SK-N-SH treated with all-trans-retinoic acid at 6 μM for 48 hours (cell line): ENCODE results near the gene EDAR.

Source experiments
- ATAC-seq: fragments of 200-7000 bp; cut with Tn5 transposase; 3 replicates; pipeline ENCODE4 v1.9.1; 2020; ENCODE audit warnings: mild to moderate bottlenecking, moderate library complexity
- ARNTL ChIP-seq: fragments of 450-650 bp; formaldehyde crosslinking; IDR thresholded peaks from 2 replicates; pipeline ENCODE4 v1.5.0; 2020; ENCODE audit warnings: low read depth, mild to moderate bottlenecking, moderate library complexity, borderline replicate concordance
- BACH2 ChIP-seq: fragments of 250-450 bp; sonication (Bioruptor Pico); IDR thresholded peaks from 2 replicates; pipeline ENCODE4 v1.9.0; 2021; ENCODE audit warnings: mild to moderate bottlenecking, borderline replicate concordance
- CSDC2 ChIP-seq: fragments of 250-450 bp; sonication (Bioruptor Pico); IDR thresholded peaks from 2 replicates; pipeline ENCODE4 v1.5.0; 2020; ENCODE audit warnings: mild to moderate bottlenecking, moderate library complexity
- ESRRG ChIP-seq: fragments of 250-450 bp; sonication (Bioruptor Pico); IDR thresholded peaks from 2 replicates; pipeline ENCODE4 v1.6.1; 2021; ENCODE audit warnings: mild to moderate bottlenecking
- GLIS3 ChIP-seq: fragments of 250-450 bp; sonication (Bioruptor Pico); IDR thresholded peaks from 2 replicates; pipeline ENCODE4 v1.5.0; 2020; ENCODE audit warnings: mild to moderate bottlenecking, moderate library complexity
- ISL1 ChIP-seq: fragments of 250-450 bp; sonication (Bioruptor Pico); IDR thresholded peaks from 2 replicates; pipeline ENCODE4 v2.1.2; 2022; ENCODE audit warnings: mild to moderate bottlenecking, moderate library complexity
- OSR1 ChIP-seq: fragments of 250-450 bp; sonication (Bioruptor Pico); IDR thresholded peaks from 2 replicates; pipeline ENCODE4 v1.8.0; 2022; ENCODE audit warnings: moderate library complexity, mild to moderate bottlenecking, inconsistent platforms
- PPARA ChIP-seq: fragments of 250-450 bp; sonication (Bioruptor Pico); IDR thresholded peaks from 2 replicates; pipeline ENCODE4 v1.5.0; 2020; ENCODE audit warnings: mild to moderate bottlenecking, borderline replicate concordance
- RARB ChIP-seq: fragments of 250-450 bp; sonication (Bioruptor Pico); IDR thresholded peaks from 2 replicates; pipeline ENCODE4 v1.8.0; 2021; ENCODE audit warnings: mild to moderate bottlenecking, moderate library complexity
- TCF4 ChIP-seq: fragments of 250-450 bp; sonication (Bioruptor Pico); IDR thresholded peaks from 2 replicates; pipeline ENCODE4 v1.8.0; 2021; ENCODE audit warnings: mild to moderate bottlenecking, moderate library complexity, borderline replicate concordance
- TOX ChIP-seq: fragments of 250-450 bp; sonication (Bioruptor Pico); IDR thresholded peaks from 2 replicates; pipeline ENCODE4 v1.8.0; 2021; ENCODE audit warnings: mild to moderate bottlenecking, moderate library complexity, borderline replicate concordance
- ZC3H10 ChIP-seq: fragments of 250-450 bp; sonication (Bioruptor Pico); IDR thresholded peaks from 2 replicates; pipeline ENCODE4 v1.5.1; 2021; ENCODE audit warnings: mild to moderate bottlenecking, moderate library complexity
- ZFP3 ChIP-seq: fragments of 250-450 bp; sonication (Bioruptor Pico); IDR thresholded peaks from 2 replicates; pipeline ENCODE4 v1.5.0; 2020; ENCODE audit warnings: mild to moderate bottlenecking, moderate library complexity
- ZNF565 ChIP-seq: fragments of 450-650 bp; formaldehyde crosslinking; conservative IDR thresholded peaks from 2 replicates; pipeline ENCODE4 v1.5.0; 2020; ENCODE audit warnings: low read depth, mild to moderate bottlenecking, moderate library complexity
- ZNF70 ChIP-seq: fragments of 450-650 bp; formaldehyde crosslinking; IDR thresholded peaks from 2 replicates; pipeline ENCODE4 v1.5.0; 2020; ENCODE audit warnings: mild to moderate bottlenecking, moderate library complexity
- ZNF8 ChIP-seq: fragments of 450-650 bp; formaldehyde crosslinking; IDR thresholded peaks from 2 replicates; pipeline ENCODE4 v1.5.0; 2020; ENCODE audit warnings: mild to moderate bottlenecking, moderate library complexity
- TF ChIP-seq, protein P1 (sequence below): fragments of 250-450 bp; sonication (Bioruptor Pico); IDR thresholded peaks from 2 replicates; pipeline ENCODE4 v1.8.0; 2021; ENCODE audit warnings: low read depth, mild to moderate bottlenecking, moderate library complexity, borderline replicate concordance
- TF ChIP-seq, protein P2 (sequence below): fragments of 250-450 bp; sonication (Bioruptor Pico); IDR thresholded peaks from 2 replicates; pipeline ENCODE4 v1.8.0; 2020; ENCODE audit warnings: mild to moderate bottlenecking, moderate library complexity, borderline replicate concordance
- TF ChIP-seq, protein P3 (sequence below): fragments of 250-450 bp; sonication (Bioruptor Pico); IDR thresholded peaks from 2 replicates; pipeline ENCODE4 v1.5.1; 2020; ENCODE audit warnings: low read depth, mild to moderate bottlenecking, moderate library complexity
- TF ChIP-seq, protein P4 (sequence below): fragments of 250-450 bp; sonication (Bioruptor Pico); IDR thresholded peaks from 2 replicates; pipeline ENCODE4 v1.5.0; 2020; ENCODE audit warnings: mild to moderate bottlenecking, moderate library complexity
- TF ChIP-seq, protein P5 (sequence below): fragments of 250-450 bp; sonication (Bioruptor Pico); IDR thresholded peaks from 2 replicates; pipeline ENCODE4 v1.5.1; 2021; ENCODE audit warnings: mild to moderate bottlenecking, moderate library complexity

The EDAR gene

DNA sequence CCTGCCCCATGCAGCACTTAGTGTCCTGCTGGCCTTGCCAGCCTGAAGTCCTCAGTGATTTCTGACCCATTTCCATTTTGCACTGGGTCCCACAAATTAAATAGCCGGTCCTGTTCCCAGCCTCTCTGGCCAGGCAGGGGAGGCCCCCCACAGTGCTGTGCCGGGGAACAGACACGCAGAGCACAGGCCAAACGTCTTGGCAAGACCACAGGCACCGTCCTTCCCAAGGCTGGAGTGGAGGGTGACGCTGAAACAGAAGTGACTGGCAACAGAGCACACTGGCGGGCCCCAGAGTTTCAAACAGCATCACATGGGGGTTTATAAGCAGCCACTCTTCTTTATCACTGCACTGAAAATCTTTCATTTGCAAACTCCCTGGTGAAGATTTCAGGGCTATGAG is 52.2 kb downstream of the EDAR start:
- no peak for ATAC-seq
- TF ChIP-seq ISL1 (CRISPR knock-in tag), result no peak
- no peak for TF ChIP-seq ZNF8
- TF ChIP-seq TOX, result no peak
- no peak for TF ChIP-seq ARNTL (CRISPR knock-in tag)
- TF ChIP-seq GLIS3, result no peak
- no peak for TF ChIP-seq TCF4 (CRISPR knock-in tag)
- TF ChIP-seq CSDC2 (CRISPR knock-in tag), result no peak
- no peak for TF ChIP-seq ZC3H10
- TF ChIP-seq BACH2 (CRISPR knock-in tag), result no peak
- no peak for TF ChIP-seq ESRRG (CRISPR knock-in tag)
- TF ChIP-seq, protein P1, sequence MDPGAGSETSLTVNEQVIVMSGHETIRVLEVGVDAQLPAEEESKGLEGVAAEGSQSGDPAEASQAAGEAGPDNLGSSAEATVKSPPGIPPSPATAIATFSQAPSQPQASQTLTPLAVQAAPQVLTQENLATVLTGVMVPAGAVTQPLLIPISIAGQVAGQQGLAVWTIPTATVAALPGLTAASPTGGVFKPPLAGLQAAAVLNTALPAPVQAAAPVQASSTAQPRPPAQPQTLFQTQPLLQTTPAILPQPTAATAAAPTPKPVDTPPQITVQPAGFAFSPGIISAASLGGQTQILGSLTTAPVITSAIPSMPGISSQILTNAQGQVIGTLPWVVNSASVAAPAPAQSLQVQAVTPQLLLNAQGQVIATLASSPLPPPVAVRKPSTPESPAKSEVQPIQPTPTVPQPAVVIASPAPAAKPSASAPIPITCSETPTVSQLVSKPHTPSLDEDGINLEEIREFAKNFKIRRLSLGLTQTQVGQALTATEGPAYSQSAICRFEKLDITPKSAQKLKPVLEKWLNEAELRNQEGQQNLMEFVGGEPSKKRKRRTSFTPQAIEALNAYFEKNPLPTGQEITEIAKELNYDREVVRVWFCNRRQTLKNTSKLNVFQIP (CRISPR knock-in tag), result no peak
- TF ChIP-seq, protein P2, sequence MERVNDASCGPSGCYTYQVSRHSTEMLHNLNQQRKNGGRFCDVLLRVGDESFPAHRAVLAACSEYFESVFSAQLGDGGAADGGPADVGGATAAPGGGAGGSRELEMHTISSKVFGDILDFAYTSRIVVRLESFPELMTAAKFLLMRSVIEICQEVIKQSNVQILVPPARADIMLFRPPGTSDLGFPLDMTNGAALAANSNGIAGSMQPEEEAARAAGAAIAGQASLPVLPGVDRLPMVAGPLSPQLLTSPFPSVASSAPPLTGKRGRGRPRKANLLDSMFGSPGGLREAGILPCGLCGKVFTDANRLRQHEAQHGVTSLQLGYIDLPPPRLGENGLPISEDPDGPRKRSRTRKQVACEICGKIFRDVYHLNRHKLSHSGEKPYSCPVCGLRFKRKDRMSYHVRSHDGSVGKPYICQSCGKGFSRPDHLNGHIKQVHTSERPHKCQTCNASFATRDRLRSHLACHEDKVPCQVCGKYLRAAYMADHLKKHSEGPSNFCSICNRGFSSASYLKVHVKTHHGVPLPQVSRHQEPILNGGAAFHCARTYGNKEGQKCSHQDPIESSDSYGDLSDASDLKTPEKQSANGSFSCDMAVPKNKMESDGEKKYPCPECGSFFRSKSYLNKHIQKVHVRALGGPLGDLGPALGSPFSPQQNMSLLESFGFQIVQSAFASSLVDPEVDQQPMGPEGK (CRISPR knock-in tag), result no peak
- TF ChIP-seq ZNF70 (CRISPR knock-in tag), result no peak
- TF ChIP-seq, protein P3, sequence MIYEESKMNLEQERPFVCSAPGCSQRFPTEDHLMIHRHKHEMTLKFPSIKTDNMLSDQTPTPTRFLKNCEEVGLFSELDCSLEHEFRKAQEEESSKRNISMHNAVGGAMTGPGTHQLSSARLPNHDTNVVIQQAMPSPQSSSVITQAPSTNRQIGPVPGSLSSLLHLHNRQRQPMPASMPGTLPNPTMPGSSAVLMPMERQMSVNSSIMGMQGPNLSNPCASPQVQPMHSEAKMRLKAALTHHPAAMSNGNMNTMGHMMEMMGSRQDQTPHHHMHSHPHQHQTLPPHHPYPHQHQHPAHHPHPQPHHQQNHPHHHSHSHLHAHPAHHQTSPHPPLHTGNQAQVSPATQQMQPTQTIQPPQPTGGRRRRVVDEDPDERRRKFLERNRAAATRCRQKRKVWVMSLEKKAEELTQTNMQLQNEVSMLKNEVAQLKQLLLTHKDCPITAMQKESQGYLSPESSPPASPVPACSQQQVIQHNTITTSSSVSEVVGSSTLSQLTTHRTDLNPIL (CRISPR knock-in tag), result no peak
- no peak for TF ChIP-seq OSR1 (CRISPR knock-in tag)
- TF ChIP-seq, protein P4, sequence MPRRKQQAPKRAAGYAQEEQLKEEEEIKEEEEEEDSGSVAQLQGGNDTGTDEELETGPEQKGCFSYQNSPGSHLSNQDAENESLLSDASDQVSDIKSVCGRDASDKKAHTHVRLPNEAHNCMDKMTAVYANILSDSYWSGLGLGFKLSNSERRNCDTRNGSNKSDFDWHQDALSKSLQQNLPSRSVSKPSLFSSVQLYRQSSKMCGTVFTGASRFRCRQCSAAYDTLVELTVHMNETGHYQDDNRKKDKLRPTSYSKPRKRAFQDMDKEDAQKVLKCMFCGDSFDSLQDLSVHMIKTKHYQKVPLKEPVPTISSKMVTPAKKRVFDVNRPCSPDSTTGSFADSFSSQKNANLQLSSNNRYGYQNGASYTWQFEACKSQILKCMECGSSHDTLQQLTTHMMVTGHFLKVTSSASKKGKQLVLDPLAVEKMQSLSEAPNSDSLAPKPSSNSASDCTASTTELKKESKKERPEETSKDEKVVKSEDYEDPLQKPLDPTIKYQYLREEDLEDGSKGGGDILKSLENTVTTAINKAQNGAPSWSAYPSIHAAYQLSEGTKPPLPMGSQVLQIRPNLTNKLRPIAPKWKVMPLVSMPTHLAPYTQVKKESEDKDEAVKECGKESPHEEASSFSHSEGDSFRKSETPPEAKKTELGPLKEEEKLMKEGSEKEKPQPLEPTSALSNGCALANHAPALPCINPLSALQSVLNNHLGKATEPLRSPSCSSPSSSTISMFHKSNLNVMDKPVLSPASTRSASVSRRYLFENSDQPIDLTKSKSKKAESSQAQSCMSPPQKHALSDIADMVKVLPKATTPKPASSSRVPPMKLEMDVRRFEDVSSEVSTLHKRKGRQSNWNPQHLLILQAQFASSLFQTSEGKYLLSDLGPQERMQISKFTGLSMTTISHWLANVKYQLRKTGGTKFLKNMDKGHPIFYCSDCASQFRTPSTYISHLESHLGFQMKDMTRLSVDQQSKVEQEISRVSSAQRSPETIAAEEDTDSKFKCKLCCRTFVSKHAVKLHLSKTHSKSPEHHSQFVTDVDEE, result no peak
- TF ChIP-seq PPARA (CRISPR knock-in tag), result no peak
- no peak for TF ChIP-seq RARB
- TF ChIP-seq, protein P5, sequence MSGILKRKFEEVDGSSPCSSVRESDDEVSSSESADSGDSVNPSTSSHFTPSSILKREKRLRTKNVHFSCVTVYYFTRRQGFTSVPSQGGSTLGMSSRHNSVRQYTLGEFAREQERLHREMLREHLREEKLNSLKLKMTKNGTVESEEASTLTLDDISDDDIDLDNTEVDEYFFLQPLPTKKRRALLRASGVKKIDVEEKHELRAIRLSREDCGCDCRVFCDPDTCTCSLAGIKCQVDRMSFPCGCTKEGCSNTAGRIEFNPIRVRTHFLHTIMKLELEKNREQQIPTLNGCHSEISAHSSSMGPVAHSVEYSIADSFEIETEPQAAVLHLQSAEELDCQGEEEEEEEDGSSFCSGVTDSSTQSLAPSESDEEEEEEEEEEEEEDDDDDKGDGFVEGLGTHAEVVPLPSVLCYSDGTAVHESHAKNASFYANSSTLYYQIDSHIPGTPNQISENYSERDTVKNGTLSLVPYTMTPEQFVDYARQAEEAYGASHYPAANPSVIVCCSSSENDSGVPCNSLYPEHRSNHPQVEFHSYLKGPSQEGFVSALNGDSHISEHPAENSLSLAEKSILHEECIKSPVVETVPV (CRISPR knock-in tag), result no peak
- no peak for TF ChIP-seq ZFP3 (CRISPR knock-in tag)

DNA sequence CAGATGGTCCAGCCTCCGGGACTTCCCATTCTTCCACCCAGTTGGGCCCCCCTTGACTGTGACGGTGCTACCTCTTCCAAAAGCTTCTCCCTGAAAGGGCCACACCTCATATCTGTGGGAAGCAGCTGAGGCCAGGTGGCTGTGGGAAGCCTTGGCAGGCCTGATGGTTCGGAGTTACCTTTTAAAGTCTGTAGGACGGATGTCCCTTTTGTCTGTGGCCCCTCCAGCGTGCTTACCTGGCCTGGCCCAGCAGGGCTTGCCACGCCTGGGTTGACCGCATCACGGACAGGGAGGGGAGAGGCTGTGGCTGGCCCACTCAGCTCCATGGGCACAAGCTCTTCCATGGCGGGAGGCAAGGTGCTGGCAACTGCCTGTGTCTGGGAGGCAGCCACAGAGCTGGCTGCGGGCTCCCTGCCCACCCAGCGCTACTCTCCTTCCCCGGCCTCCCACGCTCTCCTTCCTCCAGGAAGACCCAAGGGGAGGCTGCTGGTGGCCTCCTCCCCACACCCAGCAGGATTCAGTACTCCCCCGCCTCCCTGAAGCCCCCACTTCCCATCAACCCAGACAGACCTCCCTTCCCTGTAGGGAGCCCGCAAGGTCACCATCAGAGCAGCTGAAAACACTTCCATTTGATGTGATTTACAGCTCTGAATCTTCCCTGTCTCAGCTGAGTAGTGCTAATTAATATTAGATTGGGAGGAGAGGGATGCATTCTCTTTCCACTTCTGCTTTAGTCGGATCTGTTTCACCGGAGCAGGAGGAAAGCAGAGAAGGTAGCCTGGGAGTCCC is 52.8 kb downstream of the EDAR start:
- ATAC-seq, result no peak
- TF ChIP-seq BACH2 (CRISPR knock-in tag), result no peak
- TF ChIP-seq ZNF565 (CRISPR knock-in tag), result no peak
- TF ChIP-seq, protein P4, result no peak
- TF ChIP-seq, protein P3 (CRISPR knock-in tag), result no peak
- TF ChIP-seq GLIS3, result no peak
- no peak for TF ChIP-seq OSR1 (CRISPR knock-in tag)
- TF ChIP-seq CSDC2 (CRISPR knock-in tag), result no peak
- no peak for TF ChIP-seq TCF4 (CRISPR knock-in tag)
- TF ChIP-seq, protein P5 (CRISPR knock-in tag), result no peak
- TF ChIP-seq, protein P1 (CRISPR knock-in tag), result no peak
- TF ChIP-seq ZNF8, result no peak
- no peak for TF ChIP-seq ZC3H10
- TF ChIP-seq PPARA (CRISPR knock-in tag), result no peak
